H1 (cell line): Measurements from ENCODE around the gene NDUFB5. TPM values are rescaled to one million over a fixed set of nuclear protein-coding genes. Genes with fewer than 3 reads are reported as not detected.

Experiments used
- BACH1 ChIP-seq: IDR thresholded peaks from 2 replicates; pipeline ENCODE4 v1.6.1; 2012; ENCODE audit warnings: low read length, improper control_type of control experiment
- CHD7 ChIP-seq: fragments of 300-600 bp; sonication (generic); IDR thresholded peaks from 2 replicates; pipeline ENCODE4 v1.7.1; 2012; ENCODE audit warnings: low read length, moderate library complexity, mild to moderate bottlenecking, inconsistent platforms; ENCODE audit not compliant: insufficient replicate concordance
- polyA plus RNA-seq, 7 experiments: library from polyadenylated mRNA; depleted of rRNA in 3 of 7; stranded (reverse) in 5 of 7; unstranded in 2 of 7; fragments of >200 nt in 5 of 7; fragments of 200-250 nt in 2 of 7; gene quantifications; 1 replicate in 5 of 7; 2 replicates in 1 of 7; 4 replicates in 1 of 7; pipeline versions ENCODE4 v1.2.1 to v1.2.3, GENCODE V29; 2011 to 2013; ENCODE audit warnings: missing spikeins in 2 of 7, mixed read lengths in 2 of 7
- total RNA-seq: library from RNA; stranded (reverse); fragmentation: NEBNext Ultra II Directional; extraction: Animal tissue kit (Norgen Biotek cat#: 25700); gene quantifications from 2 replicates; pipeline ENCODE4 v1.2.1, GENCODE V29; 2021

Gene NDUFB5
- total and polyA plus RNA-seq, 2 of the 8 experiments (the other 6 are each of a cell fraction or from before 2014, with no cell fraction given), result 46.1 to 85.8 TPM

GRCh38 chr3:179622023-179622422 lies 17.4 kb downstream of the NDUFB5 start (continued):
- TF ChIP-seq CHD7 (no peak), BACH1 (no peak)
- TF ChIP-seq, all 59 proteins: peak for 0
